SIG-M5 (cell line): ENCODE data around the gene ST6GALNAC5.
"Not testable (repeated sequence)": the region's sequence is repeated elsewhere in the genome, so short reads cannot be mapped to it uniquely, and the experiment has no call there.

Source experiments
- DNase-seq: peaks from one replicate; lab custom pipeline; 2025; lab: John Stamatoyannopoulos, UW

Gene ST6GALNAC5

DNA sequence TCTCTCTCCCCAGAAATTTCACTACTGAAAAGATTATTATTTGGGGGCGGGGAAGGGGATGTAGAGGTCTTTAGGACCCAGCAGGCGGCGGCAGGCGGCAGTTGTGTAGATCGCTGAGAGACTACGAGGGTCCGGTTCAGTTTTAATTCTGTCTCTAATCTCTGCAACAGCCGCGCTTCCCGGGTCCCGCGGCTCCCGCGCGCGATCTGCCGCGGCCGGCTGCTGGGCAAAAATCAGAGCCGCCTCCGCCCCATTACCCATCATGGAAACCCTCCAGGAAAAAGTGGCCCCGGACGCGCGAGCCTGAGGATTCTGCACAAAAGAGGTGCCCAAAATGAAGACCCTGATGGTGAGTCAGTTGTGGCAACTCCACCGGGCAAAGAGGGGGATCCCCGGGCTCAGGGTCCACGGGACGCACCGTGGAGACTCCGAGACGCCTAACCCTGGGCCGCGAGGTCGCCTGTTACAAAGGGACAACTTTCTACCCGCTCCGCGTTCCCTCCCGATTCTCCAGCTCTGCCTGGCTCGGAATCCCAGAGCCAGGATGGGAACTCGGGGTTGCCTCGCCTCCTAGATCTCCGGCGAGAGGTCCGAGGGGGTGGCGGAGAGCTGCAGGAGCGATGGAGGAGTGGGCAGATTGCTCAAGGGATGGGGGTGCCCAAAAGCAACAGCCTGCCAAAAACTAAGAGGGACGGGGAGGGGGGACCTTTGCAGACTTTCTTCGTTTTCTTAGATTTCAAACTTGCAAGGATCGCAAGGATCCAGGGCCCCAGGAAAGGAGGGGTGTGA lies at the start of gene ST6GALNAC5:
TSS of gene ST6GALNAC5 (plus strand) at position 139 of the 789 bp plus-strand sequence.
- DNase-seq, result no peak

DNA sequence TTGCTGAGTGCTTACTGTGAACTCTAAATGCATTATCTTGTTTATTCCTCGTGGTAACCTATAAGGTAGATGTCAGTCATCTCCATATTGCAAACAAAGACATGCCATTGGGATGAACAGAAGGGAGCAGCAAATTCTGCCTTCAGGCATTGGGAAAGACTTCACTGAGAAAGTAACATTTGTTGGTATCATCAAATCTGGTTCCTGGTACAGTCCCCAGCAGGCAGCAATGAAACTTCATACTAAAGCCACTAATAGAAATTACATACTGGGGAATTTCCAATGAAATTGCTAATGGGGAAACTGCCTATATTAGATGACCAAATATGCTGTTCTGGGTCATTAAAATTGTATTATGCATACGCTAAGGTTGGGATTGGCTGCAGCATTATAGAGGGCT lies 47.3 kb upstream of the ST6GALNAC5 start:
- DNase-seq, result no peak

DNA sequence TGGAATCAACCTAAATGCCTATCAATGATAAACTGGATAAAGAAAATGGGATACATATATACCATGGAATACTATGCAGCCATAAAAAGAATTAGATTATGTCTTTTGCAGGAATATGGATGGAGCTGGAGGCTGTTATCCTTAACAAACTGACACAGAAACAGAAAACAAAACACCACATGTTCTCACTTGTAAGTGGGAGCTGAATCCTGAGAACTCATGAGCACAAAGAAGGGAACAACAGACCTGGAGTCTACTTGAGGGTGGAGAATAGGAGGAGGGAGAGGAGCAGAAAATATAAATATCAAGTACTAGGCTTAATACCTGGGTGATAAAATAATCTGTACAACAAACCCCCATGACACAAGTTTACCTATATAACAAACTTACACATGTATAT lies 44.3 kb upstream of the ST6GALNAC5 start:
- DNase-seq, result not testable (repeated sequence)

DNA sequence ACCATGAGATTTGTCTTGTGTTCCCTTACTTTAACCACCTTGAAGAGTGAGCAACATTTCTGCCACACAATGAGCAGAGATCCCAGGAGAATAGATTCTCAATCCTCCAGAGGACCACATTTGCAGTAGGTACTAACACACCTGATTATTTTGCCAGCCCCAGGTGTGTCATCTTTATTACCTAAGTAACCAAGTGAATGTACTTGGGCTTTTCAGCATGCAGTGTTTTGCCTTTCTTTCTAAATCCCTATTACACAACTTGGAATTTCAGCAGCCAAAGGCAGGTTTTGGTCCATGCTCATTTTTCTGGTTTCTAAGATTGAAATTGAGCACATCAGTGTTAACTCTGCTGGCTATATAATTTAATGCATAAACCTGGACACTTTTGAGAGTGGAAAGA lies 43.2 kb upstream of the ST6GALNAC5 start:
- no peak for DNase-seq

DNA sequence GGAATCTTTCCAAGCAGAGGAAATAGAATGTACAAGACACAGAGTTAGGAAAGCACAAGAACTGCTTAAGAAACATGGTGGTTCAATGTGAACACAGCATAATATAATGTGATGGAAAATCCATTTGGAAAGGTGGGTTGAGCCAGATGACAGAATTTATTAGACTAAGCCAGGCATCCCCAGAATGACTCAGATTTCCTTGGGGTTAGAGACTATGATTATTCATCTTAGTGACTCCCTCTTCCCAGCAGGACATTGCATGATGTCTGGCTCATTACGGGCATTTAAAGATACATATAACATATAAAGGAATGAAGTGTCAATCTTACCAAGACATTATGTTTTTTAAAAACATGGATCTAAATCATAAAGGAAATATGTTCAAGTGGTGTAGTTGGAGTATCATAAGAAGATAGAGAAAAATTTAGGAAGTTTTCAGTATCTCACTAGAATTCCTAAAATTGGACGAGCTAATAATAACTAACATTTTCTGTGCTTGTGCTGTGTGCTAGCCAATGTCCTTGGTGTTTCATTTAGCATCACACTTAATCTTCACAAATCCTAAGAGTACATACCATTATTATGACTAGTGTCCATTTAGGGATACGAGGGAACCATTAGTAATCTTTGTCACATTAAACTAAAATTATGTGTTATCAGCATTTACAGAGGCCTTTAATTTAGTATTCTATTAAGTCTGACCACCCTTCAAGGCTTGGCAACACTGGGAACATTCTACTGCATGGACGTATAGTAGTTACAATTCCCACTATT lies 41.0 kb upstream of the ST6GALNAC5 start:
- DNase-seq, result no peak

DNA sequence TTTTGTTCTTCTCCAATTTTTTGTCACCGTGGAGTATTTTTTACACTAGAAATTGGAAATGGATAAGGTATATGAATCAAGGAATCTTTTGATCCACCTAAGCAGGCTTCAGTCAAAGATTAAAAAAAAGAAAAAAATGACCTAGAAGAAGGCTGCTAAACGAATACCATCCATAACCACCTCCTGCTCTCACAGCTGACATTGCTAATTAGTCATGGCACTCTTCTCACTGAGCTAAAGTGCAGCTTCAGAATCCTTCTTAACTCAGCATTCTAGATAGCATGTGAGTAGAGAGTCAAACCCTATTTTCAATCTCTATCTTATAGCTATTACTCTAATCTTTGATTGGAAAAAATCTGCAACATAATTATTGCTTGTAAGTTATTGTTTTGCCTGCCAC lies 40.2 kb upstream of the ST6GALNAC5 start:
- no peak for DNase-seq

DNA sequence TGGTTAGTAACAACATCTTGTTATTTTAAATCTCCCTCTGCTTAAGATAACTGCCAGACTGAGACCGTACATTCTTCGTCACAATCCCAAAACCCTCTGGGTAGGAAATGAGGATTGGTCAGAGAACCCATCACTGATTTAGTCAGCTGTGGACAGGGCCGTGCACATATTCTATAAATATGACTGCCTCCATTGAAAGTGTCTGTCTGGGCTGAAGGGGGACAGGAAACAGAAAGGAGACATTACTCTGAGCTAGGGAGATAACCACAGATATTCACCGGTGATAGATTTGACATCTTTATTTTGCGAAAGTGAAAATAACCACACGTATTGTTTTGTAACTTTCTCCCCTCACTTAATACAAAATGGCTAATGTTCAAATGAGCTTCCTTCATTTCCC lies 36.9 kb upstream of the ST6GALNAC5 start:
- no peak for DNase-seq

DNA sequence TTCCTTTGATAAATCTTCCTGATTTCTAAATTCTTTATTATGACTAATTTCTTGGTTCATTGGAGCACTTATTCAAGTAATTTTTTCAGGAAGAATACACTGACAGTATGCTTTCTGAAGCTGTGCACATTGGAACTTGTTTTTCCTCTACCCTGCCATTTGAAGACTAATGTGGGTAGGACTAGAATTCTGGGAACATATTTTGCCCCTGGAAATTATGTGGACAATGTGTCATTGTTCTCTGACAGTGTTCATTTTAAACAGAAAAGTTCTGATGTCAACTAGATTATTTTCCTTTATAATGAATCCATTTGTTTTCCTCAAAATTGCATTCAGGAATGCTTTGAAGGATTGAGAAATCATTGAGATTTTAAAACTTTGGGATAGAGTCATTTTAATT lies 34.8 kb upstream of the ST6GALNAC5 start:
- DNase-seq, result no peak

DNA sequence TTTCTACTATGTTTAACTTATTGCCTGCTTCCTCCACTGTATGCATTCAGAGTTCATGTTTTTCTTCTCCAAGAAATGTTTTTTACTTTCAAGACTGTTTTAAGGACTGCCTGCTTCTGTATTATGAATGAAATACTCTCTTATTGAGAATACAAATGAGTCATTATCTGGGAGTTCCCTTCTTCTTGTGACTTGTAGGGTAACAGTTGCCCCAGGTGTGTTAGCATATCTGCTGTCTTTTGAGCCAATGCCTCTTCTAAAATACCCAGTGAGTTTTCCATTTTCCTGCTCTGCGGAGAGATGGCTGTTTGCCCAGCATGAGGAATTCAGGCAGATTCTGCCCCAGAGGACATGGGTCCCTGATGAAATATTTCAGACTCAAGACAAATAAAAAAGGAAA lies 34.1 kb upstream of the ST6GALNAC5 start:
- DNase-seq, result no peak

DNA sequence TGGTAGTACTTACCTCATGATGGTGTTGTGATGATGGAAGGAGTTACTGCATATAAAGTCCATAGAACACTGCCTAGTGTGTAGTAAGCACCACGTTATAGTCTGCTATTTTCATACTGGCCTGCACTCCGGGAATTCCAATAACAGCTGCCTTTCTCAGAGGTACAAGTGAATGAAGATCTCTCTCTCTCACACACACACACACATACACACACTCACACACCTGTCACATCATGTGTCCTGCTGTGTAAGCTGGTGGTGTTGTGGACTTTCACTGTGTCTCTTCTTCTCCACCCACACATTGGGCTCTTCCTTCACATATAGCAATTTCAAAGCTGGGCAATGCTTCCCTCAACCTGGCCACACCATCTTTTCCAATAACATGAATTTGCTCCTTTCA lies 33.4 kb upstream of the ST6GALNAC5 start:
- no peak for DNase-seq

DNA sequence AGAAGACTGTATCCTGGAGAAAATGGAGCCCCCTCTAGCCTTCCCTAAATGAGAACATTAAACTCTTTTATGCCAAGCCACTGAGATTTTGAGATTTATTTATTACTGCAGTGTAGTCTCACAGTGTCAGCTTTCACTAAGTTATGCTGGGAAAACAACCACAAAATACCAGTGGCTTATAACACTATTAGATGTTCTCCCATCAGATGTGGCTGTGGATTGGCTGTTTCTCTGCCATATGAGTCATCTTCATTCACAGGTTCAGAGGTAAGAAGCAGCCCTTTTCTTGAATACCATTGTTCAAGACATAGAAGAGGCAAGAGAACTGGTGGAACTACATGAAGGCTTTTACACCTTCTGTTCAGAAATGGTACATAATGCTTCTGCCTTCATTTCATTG lies 32.1 kb upstream of the ST6GALNAC5 start:
- DNase-seq, result no peak

DNA sequence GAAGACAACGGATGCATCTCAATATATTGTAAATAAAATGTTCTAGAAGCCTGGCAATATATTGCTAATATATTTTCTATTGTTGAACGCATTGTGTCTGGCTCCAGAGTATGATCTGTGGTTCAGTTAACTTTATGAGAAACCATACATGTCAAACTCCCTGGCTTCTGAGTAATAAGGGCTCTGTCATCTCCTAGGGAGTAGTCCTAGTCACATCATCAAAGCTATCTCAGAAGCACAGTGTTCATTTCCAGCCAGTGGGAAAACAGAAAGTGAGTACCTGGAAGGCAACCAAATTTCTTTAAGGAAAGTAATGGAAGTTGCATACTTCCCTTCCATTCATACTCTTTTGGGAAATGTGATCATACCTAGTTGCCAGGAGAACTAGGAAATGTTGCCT lies 27.0 kb upstream of the ST6GALNAC5 start:
- DNase-seq, result no peak

DNA sequence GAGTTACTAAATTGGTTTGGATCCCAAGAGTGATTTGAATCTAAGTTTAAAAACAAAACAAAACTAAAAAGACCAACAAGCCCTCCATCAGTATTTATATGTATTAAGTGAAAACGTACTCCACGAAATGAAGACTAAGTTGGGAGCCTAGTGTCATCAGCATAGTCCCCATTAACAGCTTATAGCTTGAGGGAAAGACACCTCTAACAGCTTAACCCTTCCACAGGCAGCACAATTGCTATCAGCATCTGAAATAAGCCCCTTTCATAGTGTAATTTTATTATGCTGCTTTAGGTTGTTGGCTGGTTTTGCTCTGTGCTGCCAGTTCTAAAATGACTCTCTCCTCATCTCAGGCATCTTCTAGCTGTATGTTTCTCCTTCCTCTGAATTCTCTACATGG lies 25.8 kb upstream of the ST6GALNAC5 start:
- DNase-seq, result no peak

DNA sequence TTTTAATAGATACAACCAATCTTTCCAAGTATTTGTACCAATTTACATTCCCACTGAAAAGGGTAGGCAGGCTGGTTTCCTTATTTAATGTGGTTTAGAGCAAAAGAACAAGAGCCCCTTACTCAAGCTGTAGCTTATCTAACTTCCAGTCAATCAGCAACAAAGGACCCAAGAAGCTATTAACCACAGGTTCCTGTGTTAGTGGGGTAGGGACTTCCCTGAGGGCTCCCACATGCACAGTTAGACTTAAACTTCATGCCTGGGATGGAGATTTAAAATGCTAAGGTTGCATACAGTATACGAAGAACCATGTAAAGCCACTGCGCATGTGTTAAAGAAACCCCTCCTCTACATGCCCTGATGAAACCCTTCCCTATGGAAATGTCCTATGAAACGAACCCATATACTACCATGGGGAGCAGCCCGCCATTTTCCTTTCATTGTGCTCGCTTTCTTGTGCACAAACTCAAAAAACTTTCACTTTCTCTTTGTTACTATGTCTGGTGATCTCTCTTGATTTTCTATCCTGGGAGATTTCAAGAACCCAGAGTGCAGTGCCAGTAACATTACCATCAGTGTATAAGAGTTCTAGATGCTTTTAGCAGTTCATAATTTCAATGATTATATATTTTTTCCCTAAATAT lies 23.3 kb upstream of the ST6GALNAC5 start:
- DNase-seq, result no peak

DNA sequence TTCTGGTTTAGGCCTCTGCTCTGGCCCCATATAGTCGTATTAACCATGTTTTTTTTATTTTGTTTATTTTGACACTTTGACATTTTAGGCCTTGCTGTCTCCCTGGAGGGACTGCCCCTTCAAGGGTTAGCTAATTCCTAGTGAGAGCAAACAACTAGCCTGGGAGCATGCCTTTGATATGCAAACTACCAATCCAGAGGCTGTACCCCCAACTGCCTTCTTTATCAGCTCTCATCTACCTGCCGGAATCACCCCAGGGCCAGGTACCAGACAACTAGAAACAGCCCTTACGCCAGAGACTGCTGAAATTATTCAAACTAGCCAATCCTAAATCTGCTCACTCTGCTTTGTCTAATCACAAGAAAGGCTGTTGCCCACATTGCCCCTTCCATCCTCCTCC lies 13.0 kb upstream of the ST6GALNAC5 start:
- DNase-seq, result no peak

DNA sequence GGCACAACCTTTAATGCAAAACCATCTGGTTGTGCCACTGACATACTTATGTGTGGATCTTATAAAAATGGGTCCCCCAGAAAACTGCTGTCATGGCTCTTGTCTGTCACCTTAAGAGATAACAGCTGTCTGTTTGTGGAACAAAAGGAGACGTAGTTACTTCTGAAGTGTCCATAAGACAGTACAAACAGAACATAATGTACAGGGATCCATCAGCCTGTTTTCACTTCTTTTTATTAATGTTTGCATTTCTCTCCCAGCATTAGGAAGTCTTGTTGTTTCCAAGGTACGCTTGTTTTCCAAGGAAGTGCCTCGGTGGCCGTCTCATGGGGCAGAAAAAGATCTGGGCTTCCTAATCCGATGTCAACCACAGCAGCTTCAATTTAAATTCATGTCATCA lies 11.2 kb upstream of the ST6GALNAC5 start:
- no peak for DNase-seq

DNA sequence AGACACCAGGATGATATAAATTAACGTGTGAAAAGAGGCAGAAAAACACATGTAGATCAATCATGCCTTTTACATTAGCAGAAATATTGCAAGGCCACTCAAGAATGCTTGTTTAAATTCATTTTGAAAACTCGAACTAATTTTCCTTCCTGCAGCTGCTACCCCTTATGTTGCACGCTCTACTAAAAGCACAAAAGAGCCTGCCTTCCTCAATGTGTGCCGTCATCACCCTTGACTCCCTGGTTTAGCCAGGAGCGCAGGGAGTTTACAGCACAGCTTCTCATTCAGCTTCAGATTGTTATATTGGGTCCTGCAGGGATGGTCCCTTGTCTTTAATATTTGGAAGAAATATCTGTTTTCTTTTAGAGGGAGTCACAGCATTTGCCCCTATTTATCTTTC lies 10.1 kb upstream of the ST6GALNAC5 start:
- DNase-seq, result no peak

DNA sequence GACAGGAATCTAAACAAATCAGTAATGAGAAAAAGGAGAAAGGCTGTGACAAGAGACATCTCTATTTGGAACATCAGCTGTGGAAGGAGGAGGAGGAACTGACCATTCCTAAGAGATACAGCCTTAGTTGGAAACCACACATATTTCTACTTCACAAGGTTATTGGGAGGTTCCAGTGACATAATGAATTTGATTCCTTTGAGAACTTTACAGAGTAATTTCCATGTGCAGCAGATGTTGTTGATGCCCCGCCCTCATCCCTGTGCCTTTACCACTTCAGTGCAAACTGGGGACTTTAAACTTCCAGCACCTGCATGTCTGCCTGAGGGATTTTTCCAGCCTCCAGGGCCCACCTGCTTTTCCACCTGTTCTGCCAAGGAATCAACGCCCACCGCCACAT lies 9.3 kb upstream of the ST6GALNAC5 start:
- DNase-seq, result no peak

DNA sequence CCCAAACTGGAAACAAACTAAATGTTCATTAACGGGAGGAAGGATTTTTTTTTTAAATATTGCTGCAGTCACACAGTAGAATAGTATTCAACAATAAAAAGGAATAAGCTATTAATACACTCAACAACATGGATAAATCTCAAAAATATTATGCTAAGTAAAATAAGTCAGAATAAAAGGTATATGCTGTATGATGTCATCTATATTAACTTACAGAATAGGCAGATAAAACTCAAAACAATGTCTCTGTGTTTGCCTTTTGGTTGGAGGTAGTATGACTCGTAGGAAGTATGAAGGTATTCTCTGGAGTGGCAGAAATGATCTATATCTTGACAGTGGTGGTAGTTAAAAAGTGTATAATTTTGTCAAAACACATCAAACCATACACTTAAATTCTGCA lies 6.1 kb upstream of the ST6GALNAC5 start:
- DNase-seq, result no peak

DNA sequence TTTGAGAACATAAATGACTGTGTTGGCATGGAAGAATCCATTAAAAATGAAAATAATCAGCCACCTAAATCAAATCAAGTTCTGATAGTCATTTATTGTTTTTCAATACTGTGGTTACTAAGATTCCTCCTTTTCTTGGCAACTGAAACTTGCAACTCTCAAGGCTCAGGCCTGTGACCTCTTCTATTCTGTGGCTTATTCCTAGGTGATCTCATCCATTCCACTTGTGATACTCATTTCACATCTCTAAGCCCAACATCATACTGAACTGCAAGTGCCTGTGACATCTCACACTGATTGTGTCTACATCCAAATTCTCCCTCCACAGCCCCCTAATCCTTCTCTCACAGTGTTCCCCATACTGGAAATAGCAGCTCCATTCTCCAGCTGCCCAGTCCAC lies 4.8 kb upstream of the ST6GALNAC5 start:
- DNase-seq, result no peak

DNA sequence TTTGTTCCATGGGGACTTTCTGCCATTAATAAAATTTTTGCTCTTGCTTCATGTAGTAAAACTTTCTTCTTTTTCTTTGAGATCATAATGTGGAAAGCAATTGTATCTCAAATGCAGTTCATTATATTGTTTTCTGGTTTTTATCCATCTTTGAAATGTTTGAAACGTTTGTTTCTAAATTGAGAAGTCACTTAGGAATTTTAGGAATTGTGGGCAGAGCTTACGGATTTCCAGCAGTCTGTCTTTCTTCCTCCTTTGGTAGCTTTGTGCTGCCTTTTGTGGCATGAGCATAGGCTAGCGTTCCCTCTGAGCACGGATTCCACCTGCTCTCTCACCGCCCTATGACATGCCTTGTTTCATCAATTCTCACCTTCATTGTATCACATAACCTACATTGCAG lies 2.9 kb upstream of the ST6GALNAC5 start:
- no peak for DNase-seq

DNA sequence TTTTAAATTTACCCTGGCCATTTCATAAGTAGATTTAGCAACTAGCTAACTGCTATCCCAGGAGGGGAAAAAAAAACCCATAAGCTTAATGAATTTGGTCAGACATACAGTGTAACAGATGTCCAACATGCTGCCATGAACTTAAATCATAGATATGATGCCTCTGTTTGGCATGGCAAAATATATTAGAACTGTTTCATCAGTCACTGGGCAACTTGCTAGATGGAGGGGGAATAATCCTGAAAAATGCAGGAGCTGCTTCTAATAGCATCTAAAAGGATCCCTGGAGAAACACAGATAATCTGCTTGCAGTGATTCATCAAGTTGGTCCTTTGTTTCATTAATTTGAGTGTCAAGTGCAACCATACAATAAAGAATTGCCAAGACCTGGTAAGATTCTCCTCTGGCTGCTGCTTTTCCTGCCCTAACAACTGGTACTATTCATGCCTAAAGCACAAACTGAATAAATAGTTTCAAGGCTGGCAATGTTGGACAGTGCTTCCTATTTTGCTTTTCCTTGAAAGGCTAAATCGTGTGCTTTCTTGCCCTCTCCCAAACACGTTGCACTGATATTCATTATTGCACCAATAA lies 1.5 kb upstream of the ST6GALNAC5 start:
- no peak for DNase-seq

DNA sequence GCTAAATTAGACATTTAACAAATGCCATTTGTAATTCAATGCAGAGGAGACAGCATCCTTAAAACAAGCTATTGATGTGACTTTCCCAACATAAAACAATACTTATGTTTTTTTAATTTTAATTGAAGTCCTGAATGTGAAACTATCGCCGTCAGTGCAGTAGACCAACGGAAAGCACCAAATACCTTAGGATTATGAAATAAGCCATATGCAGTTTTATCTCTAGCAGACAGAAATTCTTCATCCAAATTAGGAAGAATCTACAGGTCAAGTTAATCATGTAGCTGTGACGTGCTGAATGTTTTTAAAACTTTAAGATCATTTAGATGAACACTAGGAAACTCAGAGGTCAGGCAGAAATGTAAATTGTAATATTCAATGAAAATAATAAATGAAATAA lies 714 bp upstream of the ST6GALNAC5 start:
- no peak for DNase-seq
